HepG2 (cell line): ENCODE results near the gene SELENOH. TPM values are rescaled to one million over a fixed set of nuclear protein-coding genes. Genes with fewer than 3 reads are reported as not detected.

ENCODE experiments used
- CENPT ChIP-seq: sonication (generic); formaldehyde crosslinking; IDR thresholded peaks from 2 replicates; pipeline ENCODE4 v1.8.0; 2022; ENCODE audit warnings: low read depth, mild to moderate bottlenecking, moderate library complexity, missing genetic modification reagents
- CSRNP1 ChIP-seq: sonication (generic); formaldehyde crosslinking; IDR thresholded peaks from 2 replicates; pipeline ENCODE4 v1.8.1; 2023; ENCODE audit warnings: mild to moderate bottlenecking, missing genetic modification reagents
- DMAP1 ChIP-seq: IDR thresholded peaks from 2 replicates; pipeline ENCODE4 v1.6.1; 2016
- DNMT1 ChIP-seq: sonication (generic); formaldehyde crosslinking; IDR thresholded peaks from 2 replicates; pipeline ENCODE4 v1.5.1; 2020; ENCODE audit warnings: mild to moderate bottlenecking, missing genetic modification reagents
- EED ChIP-seq: sonication (generic); formaldehyde crosslinking; IDR thresholded peaks from 2 replicates; pipeline ENCODE4 v1.5.0; 2020; ENCODE audit warnings: mild to moderate bottlenecking, missing genetic modification reagents
- ETS1 ChIP-seq: sonication (generic); formaldehyde crosslinking; IDR thresholded peaks from 2 replicates; pipeline ENCODE4 v1.4.0; 2020; ENCODE audit warnings: missing genetic modification reagents
- ETV5 ChIP-seq: IDR thresholded peaks from 2 replicates; pipeline ENCODE4 v1.6.1; 2018; ENCODE audit warnings: missing biosample characterization, missing genetic modification reagents, inconsistent platforms, borderline replicate concordance
- HDAC6 ChIP-seq: fragments of 200-600 bp; sonication (generic); IDR thresholded peaks from 2 replicates; pipeline ENCODE4 v1.7.0; 2017; ENCODE audit warnings: mild to moderate bottlenecking, antibody characterized with exemption, low read length, low read depth
- IRF1 ChIP-seq: sonication (generic); formaldehyde crosslinking; IDR thresholded peaks from 2 replicates; pipeline ENCODE4 v1.4.0; 2020; ENCODE audit warnings: low read depth, mild to moderate bottlenecking, missing genetic modification reagents
- KAT2B ChIP-seq: fragments of 150-350 bp; IDR thresholded peaks from 2 replicates; pipeline ENCODE4 v1.6.1; 2014; ENCODE audit warnings: low read depth, low read length, borderline replicate concordance
- MED13 ChIP-seq: sonication (generic); formaldehyde crosslinking; IDR thresholded peaks from 2 replicates; pipeline ENCODE4 v1.5.0; 2020; ENCODE audit warnings: missing genetic modification reagents
- PCBP1 ChIP-seq: fragments of 200-400 bp; formaldehyde crosslinking; IDR thresholded peaks from 2 replicates; pipeline ENCODE4 v1.6.1; 2017; ENCODE audit warnings: mild to moderate bottlenecking, low read depth, low read length, borderline replicate concordance
- PHF8 ChIP-seq: sonication (generic); formaldehyde crosslinking; IDR thresholded peaks from 2 replicates; pipeline ENCODE4 v1.5.0; 2020; ENCODE audit warnings: missing genetic modification reagents
- SMARCC2 ChIP-seq: fragments of 450-650 bp; IDR thresholded peaks from 2 replicates; pipeline ENCODE4 v1.6.1; 2017; ENCODE audit warnings: antibody characterized with exemption, mild to moderate bottlenecking
- SNAPC4 ChIP-seq: sonication (generic); formaldehyde crosslinking; IDR thresholded peaks from 2 replicates; pipeline ENCODE4 v1.4.0; 2020; ENCODE audit warnings: mild to moderate bottlenecking, missing genetic modification reagents
- SNAPC5 ChIP-seq: sonication (generic); formaldehyde crosslinking; IDR thresholded peaks from 2 replicates; pipeline ENCODE4 v1.8.1; 2023; ENCODE audit warnings: mild to moderate bottlenecking, missing genetic modification reagents, borderline replicate concordance
- STAT5B ChIP-seq: sonication (generic); formaldehyde crosslinking; IDR thresholded peaks from 2 replicates; pipeline ENCODE4 v1.4.0; 2020; ENCODE audit warnings: missing genetic modification reagents
- ZNF136 ChIP-seq: sonication (generic); formaldehyde crosslinking; IDR thresholded peaks from 2 replicates; pipeline ENCODE4 v1.8.1; 2022; ENCODE audit warnings: low read depth, mild to moderate bottlenecking, moderate library complexity, missing genetic modification reagents
- ZNF543 ChIP-seq: sonication (generic); formaldehyde crosslinking; IDR thresholded peaks from 2 replicates; pipeline ENCODE4 v1.4.0; 2020; ENCODE audit warnings: mild to moderate bottlenecking, missing genetic modification reagents
- ZNF547 ChIP-seq: sonication (generic); formaldehyde crosslinking; IDR thresholded peaks from 2 replicates; pipeline ENCODE4 v1.5.1; 2020; ENCODE audit warnings: mild to moderate bottlenecking, missing genetic modification reagents
- ZSCAN29 ChIP-seq: sonication (generic); formaldehyde crosslinking; conservative IDR thresholded peaks from 2 replicates; pipeline ENCODE4 v1.4.0; 2020; ENCODE audit warnings: mild to moderate bottlenecking, missing genetic modification reagents
- polyA plus RNA-seq, 8 experiments: library from polyadenylated mRNA; depleted of rRNA in 3 of 8; stranded (reverse) in 7 of 8; unstranded in 1 of 8; fragments of >200 nt; fragmentation: Illumina TruSeq in 4 of 8; extraction: Trizol in 4 of 8; gene quantifications; 2 replicates each; pipeline versions ENCODE4 v1.2.1 to v1.2.3, GENCODE V29; 2011 to 2016; ENCODE audit warnings: low read depth in 4 of 8, missing spikeins in 1 of 8, mixed read lengths in 1 of 8; ENCODE audit not compliant: insufficient read depth in 1 of 8
- total RNA-seq, 5 experiments: library from RNA; depleted of rRNA; stranded (reverse); fragments of >200 nt; fragmentation: Illumina TruSeq; extraction: Trizol; gene quantifications; 2 replicates each; pipeline ENCODE4 v1.2.3, GENCODE V29; 2016; ENCODE audit warnings: low read depth in 1 of 5

Gene SELENOH
- total and polyA plus RNA-seq, 2 of the 13 experiments (the other 11 are each of a cell fraction or from before 2014, with no cell fraction given) = 27.2 to 77.4 TPM

GRCh38 chr11:57712256-57713150, 28.8 kb upstream of the SELENOH start, which contains the start of gene TMX2 (continued):
- TF ChIP-seq PHF8 (CRISPR knock-in tag) = peak; percentile 51; the same call in 1 of the 2 replicates
- TF ChIP-seq DNMT1 (CRISPR knock-in tag) = no peak
- no peak for TF ChIP-seq HDAC6
- TF ChIP-seq ETV5 (CRISPR knock-in tag) = 0 out of 2 replicates have a peak, but pooled peaks have one; percentile 14
- TF ChIP-seq SNAPC5 (CRISPR knock-in tag) = no peak
- no peak for TF ChIP-seq MED13 (CRISPR knock-in tag)
- no peak for TF ChIP-seq PCBP1
- no peak for TF ChIP-seq KAT2B
- TF ChIP-seq STAT5B (CRISPR knock-in tag) = no peak
- 0 out of 2 replicates have a peak, but pooled peaks have one; percentile 29 for TF ChIP-seq CSRNP1 (CRISPR knock-in tag)
- TF ChIP-seq ETS1 (CRISPR knock-in tag) = no peak
- TF ChIP-seq CENPT (CRISPR knock-in tag) = no peak
- TF ChIP-seq EED (CRISPR knock-in tag) = peak; percentile 67; the same call in 1 of the 2 replicates
- no peak for TF ChIP-seq ZNF136
- TF ChIP-seq ZNF547 (CRISPR knock-in tag) = no peak; the same call in 1 of the 2 replicates
- TF ChIP-seq SNAPC4 (CRISPR knock-in tag) = no peak
- peak; percentile 72; the same call in 1 of the 2 replicates for TF ChIP-seq ZNF543 (CRISPR knock-in tag)
- no peak for TF ChIP-seq ZSCAN29 (CRISPR knock-in tag)
- no peak for TF ChIP-seq SMARCC2
- TF ChIP-seq IRF1 (CRISPR knock-in tag) = no peak
- TF ChIP-seq DMAP1 (CRISPR knock-in tag) = peak; percentile 87
